Motor neuron (in vitro differentiated cells): ENCODE results near the gene ABCG1. TPM values are rescaled to one million over a fixed set of nuclear protein-coding genes. Genes with fewer than 3 reads are reported as not detected.

Source experiments
- total RNA-seq, 8 experiments: library from RNA; unstranded; fragments of 300-600 nt; gene quantifications; 2 replicates each; pipeline versions ENCODE4 v1.2.3 to v1.2.4, GENCODE V29; 2022

Gene ABCG1
- total RNA-seq, 8 experiments from 2014 or later, result 0.36 to 26.7 (median 2.8) TPM

Other genes starting within 250 kb of the ABCG1 start
- gene ZBTB21, start 208.8 kb upstream of the ABCG1 start, total RNA-seq, result 10 to 100 TPM in 7 of 8 experiments, 1 to 10 TPM in 1; 9.0 to 22.3 (median 14.2) TPM
- under 1 TPM in 7 of 8 experiments, not detected in 1; 0.09 to 0.95 (median 0.31) TPM for gene UMODL1, start 147.8 kb upstream of the ABCG1 start, total RNA-seq
- 100 to 1,000 TPM in 1 of 8 experiments, 1 to 10 TPM in 1, under 1 TPM in 4, not detected in 2; 0.11 to 143 (median 0.63) TPM for gene TFF3, start 96.3 kb downstream of the ABCG1 start, total RNA-seq
- gene TFF2, start 131.9 kb downstream of the ABCG1 start, total RNA-seq, result not detected
- 1 to 10 TPM in 1 of 8 experiments, not detected in 7; 1.5 TPM for gene TFF1, start 147.4 kb downstream of the ABCG1 start, total RNA-seq
- under 1 TPM in 7 of 8 experiments, not detected in 1; 0.07 to 0.33 (median 0.14) TPM for gene TMPRSS3, start 176.9 kb downstream of the ABCG1 start, total RNA-seq
- gene UBASH3A, start 184.8 kb downstream of the ABCG1 start, total RNA-seq, result under 1 TPM in 3 of 8 experiments, not detected in 5; 0.25 to 0.66 (median 0.28) TPM